Hepatocyte (in vitro differentiated cells): ENCODE measurements around the gene ZG16B. TPM values are rescaled to one million over a fixed set of nuclear protein-coding genes. Genes with fewer than 3 reads are reported as not detected.

Experiments
- DNase-seq: peaks from one replicate; pipeline ENCODE4 v3.0.0-alpha.2; 2016; ENCODE audit warnings: low spot score
- H2AFZ ChIP-seq: fragments of 200-600 bp; sonication (generic); 2 replicates; pipeline ENCODE4 v1.6.0; 2016; ENCODE audit warnings: antibody characterized with exemption, mild to moderate bottlenecking
- H3K27ac ChIP-seq: fragments of 200-600 bp; sonication (generic); 2 replicates; pipeline ENCODE4 v1.5.1; 2016; ENCODE audit warnings: mild to moderate bottlenecking
- H3K27me3 ChIP-seq: fragments of 200-600 bp; sonication (generic); 2 replicates; pipeline ENCODE4 v1.6.1; 2016
- H3K36me3 ChIP-seq: fragments of 200-600 bp; sonication (generic); replicated peaks from 2 replicates; pipeline ENCODE4 v1.5.1; 2016; ENCODE audit warnings: low read depth; ENCODE audit not compliant: insufficient read depth
- H3K4me1 ChIP-seq: fragments of 200-600 bp; sonication (generic); 2 replicates; pipeline ENCODE4 v1.5.1; 2016; ENCODE audit warnings: mild to moderate bottlenecking, moderate library complexity; ENCODE audit not compliant: insufficient read depth
- H3K4me2 ChIP-seq: fragments of 200-600 bp; sonication (generic); 2 replicates; pipeline ENCODE4 v1.6.0; 2016
- H3K4me3 ChIP-seq: fragments of 200-600 bp; sonication (generic); 2 replicates; pipeline ENCODE4 v1.5.1; 2016; ENCODE audit warnings: mild to moderate bottlenecking
- H3K79me2 ChIP-seq: fragments of 200-600 bp; sonication (generic); 2 replicates; pipeline ENCODE4 v1.6.0; 2017; ENCODE audit warnings: mild to moderate bottlenecking
- H3K9me2 ChIP-seq: fragments of 200-600 bp; sonication (generic); replicated peaks from 2 replicates; pipeline ENCODE4 v1.6.0; 2017; ENCODE audit warnings: mild to moderate bottlenecking; ENCODE audit not compliant: insufficient read depth
- H3K9me3 ChIP-seq: fragments of 200-600 bp; sonication (generic); 2 replicates; pipeline ENCODE4 v1.5.1; 2016; ENCODE audit warnings: low read depth, mild to moderate bottlenecking
- H4K20me1 ChIP-seq: fragments of 200-600 bp; sonication (generic); 2 replicates; pipeline ENCODE4 v1.6.0; 2016; ENCODE audit warnings: mild to moderate bottlenecking; ENCODE audit not compliant: insufficient read depth, poor library complexity, severe bottlenecking
- EZH2 ChIP-seq: fragments of 200-600 bp; sonication (generic); IDR thresholded peaks from 2 replicates; pipeline ENCODE4 v1.6.1; 2016; ENCODE audit warnings: antibody characterized with exemption, mild to moderate bottlenecking, borderline replicate concordance
- EZH2phosphoT487 ChIP-seq: fragments of 200-600 bp; sonication (generic); IDR thresholded peaks from one replicate; pipeline ENCODE4 v1.6.1; 2018; ENCODE audit warnings: antibody characterized with exemption, mild to moderate bottlenecking, low read depth, moderate library complexity; ENCODE audit not compliant: unreplicated experiment, severe bottlenecking
- WGBS: methylation state at CpG from one replicate; pipeline ENCODE4 v1.1.6; 2016; ENCODE audit warnings: low lambda C conversion rate; ENCODE audit errors: missing lambda C conversion rate; 5-methylcytosine and 5-hydroxymethylcytosine counted together
- polyA plus RNA-seq: library from polyadenylated mRNA; unstranded; fragments of >200 nt; fragmentation: Nextera tagmentation; extraction: Ambion mirVana; gene quantifications from 2 replicates; pipeline ENCODE4 v1.2.1, GENCODE V29; 2016
- small RNA-seq: library from RNA; depleted of rRNA; stranded (forward); fragments of <200 nt; gene quantifications from one replicate; pipeline ENCODE3, GENCODE V24; 2014
- total RNA-seq: library from RNA; depleted of rRNA; stranded (reverse); fragments of >200 nt; gene quantifications from 2 replicates; pipeline ENCODE4 v1.2.3, GENCODE V29; 2014
- TF ChIP-seq, protein P1 (sequence below): fragments of 200-600 bp; sonication (generic); IDR thresholded peaks from 2 replicates; pipeline ENCODE4 v1.5.1; 2016; ENCODE audit warnings: antibody characterized with exemption, mild to moderate bottlenecking; ENCODE audit not compliant: poor library complexity

ZG16B gene
- total and polyA plus RNA-seq, 2 experiments from 2014 or later: 4.3 to 4.9 TPM

GRCh38 chr16:2879854-2880508, 49.9 kb downstream of the ZG16B start:
- no peaks in the 10 kb centered on the region for H3K27me3 ChIP-seq
- no peaks in the 10 kb centered on the region for H3K9me2 ChIP-seq
- H3K79me2 ChIP-seq: peaks cover 12% of the 10 kb centered on the region
- H3K4me2 ChIP-seq: no peak overlapping the region
- peaks cover 6% of the 10 kb centered on the region for H3K4me1 ChIP-seq
- H2AFZ ChIP-seq: no peak overlapping the region
- WGBS: 74% methylated on average over 6 of the region's 6 CpGs
- TF ChIP-seq, protein P1, sequence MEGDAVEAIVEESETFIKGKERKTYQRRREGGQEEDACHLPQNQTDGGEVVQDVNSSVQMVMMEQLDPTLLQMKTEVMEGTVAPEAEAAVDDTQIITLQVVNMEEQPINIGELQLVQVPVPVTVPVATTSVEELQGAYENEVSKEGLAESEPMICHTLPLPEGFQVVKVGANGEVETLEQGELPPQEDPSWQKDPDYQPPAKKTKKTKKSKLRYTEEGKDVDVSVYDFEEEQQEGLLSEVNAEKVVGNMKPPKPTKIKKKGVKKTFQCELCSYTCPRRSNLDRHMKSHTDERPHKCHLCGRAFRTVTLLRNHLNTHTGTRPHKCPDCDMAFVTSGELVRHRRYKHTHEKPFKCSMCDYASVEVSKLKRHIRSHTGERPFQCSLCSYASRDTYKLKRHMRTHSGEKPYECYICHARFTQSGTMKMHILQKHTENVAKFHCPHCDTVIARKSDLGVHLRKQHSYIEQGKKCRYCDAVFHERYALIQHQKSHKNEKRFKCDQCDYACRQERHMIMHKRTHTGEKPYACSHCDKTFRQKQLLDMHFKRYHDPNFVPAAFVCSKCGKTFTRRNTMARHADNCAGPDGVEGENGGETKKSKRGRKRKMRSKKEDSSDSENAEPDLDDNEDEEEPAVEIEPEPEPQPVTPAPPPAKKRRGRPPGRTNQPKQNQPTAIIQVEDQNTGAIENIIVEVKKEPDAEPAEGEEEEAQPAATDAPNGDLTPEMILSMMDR: no peak
- TF ChIP-seq EZH2phosphoT487 (no peak), EZH2 (no peak)
- H4K20me1 ChIP-seq: no peaks in the 10 kb centered on the region
- no peaks in the 10 kb centered on the region for H3K36me3 ChIP-seq
- no peaks in the 10 kb centered on the region for H3K9me3 ChIP-seq
- DNase-seq: no peak
- H3K27ac ChIP-seq: no peak overlapping the region
- H3K4me3 ChIP-seq: no peak overlapping the region

Small RNA genes within 50 kb of the gene (small RNA-seq; reads per million reads assigned to genes)
- not detected for gene SNORA3C

Other genes starting within 250 kb of the ZG16B start
- 22.7 and 31.5 TPM in 2 replicates for gene KCTD5, start 147.8 kb upstream of the ZG16B start, total RNA-seq
- 24.5 and 32.2 TPM in 2 replicates for gene KCTD5, start 147.8 kb upstream of the ZG16B start, polyA plus RNA-seq
- 1.4 and 4.3 TPM in 2 replicates for gene PRSS27, start 110.1 kb upstream of the ZG16B start, total RNA-seq
- 1.4 and 4.8 TPM in 2 replicates for gene PRSS27, start 110.1 kb upstream of the ZG16B start, polyA plus RNA-seq
- gene SRRM2, start 77.7 kb upstream of the ZG16B start, total RNA-seq: 82.9 and 142 TPM in 2 replicates
- gene SRRM2, start 77.7 kb upstream of the ZG16B start, polyA plus RNA-seq: 403 and 666 TPM in 2 replicates
- gene ELOB, start 53.0 kb upstream of the ZG16B start, total RNA-seq: 255 and 540 TPM in 2 replicates
- gene ELOB, start 53.0 kb upstream of the ZG16B start, polyA plus RNA-seq: 627 and 642 TPM in 2 replicates
- gene PRSS33, start 42.7 kb upstream of the ZG16B start, total RNA-seq: 0.20 TPM in 1 of 2 replicates, not detected in the other
- gene PRSS33, start 42.7 kb upstream of the ZG16B start, polyA plus RNA-seq: not detected in 2 replicates
- not detected in 2 replicates for gene PRSS41, start 31.8 kb upstream of the ZG16B start, total RNA-seq
- gene PRSS41, start 31.8 kb upstream of the ZG16B start, polyA plus RNA-seq: not detected in 2 replicates
- not detected in 2 replicates for gene PRSS21, start 13.1 kb upstream of the ZG16B start, total RNA-seq
- gene PRSS21, start 13.1 kb upstream of the ZG16B start, polyA plus RNA-seq: not detected in 2 replicates
- 50.0 and 60.2 TPM in 2 replicates for gene PRSS22, start 27.9 kb downstream of the ZG16B start, total RNA-seq
- 66.3 and 100 TPM in 2 replicates for gene PRSS22, start 27.9 kb downstream of the ZG16B start, polyA plus RNA-seq
- 31.6 and 45.1 TPM in 2 replicates for gene FLYWCH2, start 52.9 kb downstream of the ZG16B start, total RNA-seq
- 33.1 and 40.0 TPM in 2 replicates for gene FLYWCH2, start 52.9 kb downstream of the ZG16B start, polyA plus RNA-seq
- gene FLYWCH1, start 81.6 kb downstream of the ZG16B start, total RNA-seq: 11.7 and 14.6 TPM in 2 replicates
- 16.9 and 17.1 TPM in 2 replicates for gene FLYWCH1, start 81.6 kb downstream of the ZG16B start, polyA plus RNA-seq
- gene KREMEN2, start 134.0 kb downstream of the ZG16B start, total RNA-seq: 0.52 and 3.6 TPM in 2 replicates
- gene KREMEN2, start 134.0 kb downstream of the ZG16B start, polyA plus RNA-seq: 4.9 and 5.8 TPM in 2 replicates
- gene PAQR4, start 139.0 kb downstream of the ZG16B start, total RNA-seq: 2.8 and 4.5 TPM in 2 replicates
- 3.7 and 8.3 TPM in 2 replicates for gene PAQR4, start 139.0 kb downstream of the ZG16B start, polyA plus RNA-seq
- 5.5 and 7.7 TPM in 2 replicates for gene PKMYT1, start 150.1 kb downstream of the ZG16B start, total RNA-seq
- 17.1 and 21.0 TPM in 2 replicates for gene PKMYT1, start 150.1 kb downstream of the ZG16B start, polyA plus RNA-seq
- 2.0 and 3.5 TPM in 2 replicates for gene CLDN9, start 182.6 kb downstream of the ZG16B start, total RNA-seq
- 8.9 and 9.0 TPM in 2 replicates for gene CLDN9, start 182.6 kb downstream of the ZG16B start, polyA plus RNA-seq
- 258 and 297 TPM in 2 replicates for gene CLDN6, start 187.9 kb downstream of the ZG16B start, total RNA-seq
- 568 and 574 TPM in 2 replicates for gene CLDN6, start 187.9 kb downstream of the ZG16B start, polyA plus RNA-seq
- 126 and 127 TPM in 2 replicates for gene TNFRSF12A, start 190.1 kb downstream of the ZG16B start, total RNA-seq
- 385 and 452 TPM in 2 replicates for gene TNFRSF12A, start 190.1 kb downstream of the ZG16B start, polyA plus RNA-seq
- 19.7 and 35.7 TPM in 2 replicates for gene HCFC1R1, start 193.6 kb downstream of the ZG16B start, total RNA-seq
- gene HCFC1R1, start 193.6 kb downstream of the ZG16B start, polyA plus RNA-seq: 158 and 201 TPM in 2 replicates
- gene THOC6, start 193.7 kb downstream of the ZG16B start, total RNA-seq: 35.6 and 41.2 TPM in 2 replicates
- 79.4 and 86.2 TPM in 2 replicates for gene THOC6, start 193.7 kb downstream of the ZG16B start, polyA plus RNA-seq
- 10.0 and 12.3 TPM in 2 replicates for gene BICDL2, start 206.6 kb downstream of the ZG16B start, total RNA-seq
- 11.8 and 12.8 TPM in 2 replicates for gene BICDL2, start 206.6 kb downstream of the ZG16B start, polyA plus RNA-seq
- 0.60 TPM in 1 of 2 replicates, not detected in the other for gene MMP25, start 216.3 kb downstream of the ZG16B start, total RNA-seq
- gene MMP25, start 216.3 kb downstream of the ZG16B start, polyA plus RNA-seq: 6.3 and 8.7 TPM in 2 replicates
- 82.0 and 110 TPM in 2 replicates for gene IL32, start 235.3 kb downstream of the ZG16B start, total RNA-seq
- gene IL32, start 235.3 kb downstream of the ZG16B start, polyA plus RNA-seq: 124 and 131 TPM in 2 replicates